IMR-90 (cell line): Measurements from ENCODE around the gene PAPPA. TPM values are rescaled to one million over a fixed set of nuclear protein-coding genes. Genes with fewer than 3 reads are reported as not detected.

ENCODE experiments used
- ATAC-seq: fragments of 200-7000 bp; cut with Tn5 transposase; 2 replicates; pipeline ENCODE4 v1.9.1; 2020; ENCODE audit warnings: low read depth, mild to moderate bottlenecking, moderate library complexity
- BruUV-seq: library from RNA; stranded (reverse); fragments of 400-500 nt; replicated peaks from 2 replicates; lab custom pipeline; 2021; lab: Mats Ljungman, UMichigan
- CTCF ChIA-PET: fragments of 300-600 bp; formaldehyde crosslinking; extraction: SDS; loops from one replicate; lab custom pipeline; 2021; ENCODE audit warnings: antibody characterized with exemption; lab: Yijun Ruan, JAX
- POLR2A ChIA-PET: fragments of 300-600 bp; sonication (Branson Sonifier 250); formaldehyde crosslinking; loops from one replicate; lab custom pipeline; 2022; ENCODE audit warnings: antibody characterized with exemption; ENCODE audit not compliant: unreplicated experiment; lab: Charles Lee
- DNase-seq: peaks from one replicate; pipeline ENCODE4 v3.0.0; 2013
- H2AFZ ChIP-seq: replicated peaks from 2 replicates; pipeline ENCODE3; 2013; ENCODE audit warnings: low read length, mild to moderate bottlenecking; ENCODE audit not compliant: poor library complexity
- H2AK5ac ChIP-seq: 2 replicates; pipeline ENCODE4 v1.6.1; 2013; ENCODE audit warnings: low read depth, low read length, inconsistent platforms
- H2AK9ac ChIP-seq: replicated peaks from 2 replicates; pipeline ENCODE3; 2013; ENCODE audit warnings: mild to moderate bottlenecking, low read depth, low read length, moderate library complexity; ENCODE audit not compliant: poor library complexity
- H2BK120ac ChIP-seq: 2 replicates; pipeline ENCODE4 v1.6.1; 2013; ENCODE audit warnings: low read depth, low read length, inconsistent platforms
- H2BK15ac ChIP-seq: 3 replicates; pipeline ENCODE4 v1.6.1; 2013; ENCODE audit warnings: low read depth, low read length, inconsistent platforms
- H2BK20ac ChIP-seq: 2 replicates; pipeline ENCODE4 v1.6.1; 2013; ENCODE audit warnings: low read depth, mild to moderate bottlenecking, inconsistent platforms, low read length, moderate library complexity
- H2BK5ac ChIP-seq: 2 replicates; pipeline ENCODE4 v1.6.1; 2013; ENCODE audit warnings: mild to moderate bottlenecking, low read depth, low read length, inconsistent platforms; ENCODE audit not compliant: poor library complexity, severe bottlenecking
- H3K14ac ChIP-seq: replicated peaks from 2 replicates; pipeline ENCODE4 v1.6.1; 2013; ENCODE audit warnings: low read depth, low read length, inconsistent platforms
- H3K18ac ChIP-seq: 2 replicates; pipeline ENCODE4 v1.6.1; 2013; ENCODE audit warnings: low read depth, low read length, control low read depth
- H3K23ac ChIP-seq: 2 replicates; pipeline ENCODE4 v1.6.1; 2013; ENCODE audit warnings: low read depth, low read length, inconsistent platforms
- H3K27ac ChIP-seq: 2 replicates; pipeline ENCODE4 v1.5.1; 2013; ENCODE audit warnings: mild to moderate bottlenecking, control low read depth, low read length; ENCODE audit not compliant: insufficient read depth
- H3K27me3 ChIP-seq: 2 replicates; pipeline ENCODE4 v1.6.1; 2013; ENCODE audit warnings: low read length; ENCODE audit not compliant: control insufficient read depth, insufficient read depth
- H3K36me3 ChIP-seq: 2 replicates; pipeline ENCODE4 v1.6.1; 2013; ENCODE audit warnings: low read length, mixed read lengths; ENCODE audit not compliant: control insufficient read depth, insufficient read depth
- H3K4ac ChIP-seq: 2 replicates; pipeline ENCODE4 v1.6.1; 2013; ENCODE audit warnings: low read depth, low read length, inconsistent platforms
- H3K4me1 ChIP-seq: 2 replicates; pipeline ENCODE4 v1.6.1; 2013; ENCODE audit warnings: low read length, mixed read lengths; ENCODE audit not compliant: control insufficient read depth, insufficient read depth
- H3K4me2 ChIP-seq: 2 replicates; pipeline ENCODE4 v1.6.1; 2013; ENCODE audit warnings: low read depth, mild to moderate bottlenecking, control low read depth, low read length, moderate library complexity
- H3K4me3 ChIP-seq: 2 replicates; pipeline ENCODE4 v1.5.1; 2013; ENCODE audit warnings: low read depth, mild to moderate bottlenecking, control low read depth, low read length, moderate library complexity; ENCODE audit not compliant: insufficient read depth
- H3K56ac ChIP-seq: 2 replicates; pipeline ENCODE4 v1.6.1; 2013; ENCODE audit warnings: low read length, inconsistent platforms; ENCODE audit not compliant: insufficient read depth; ENCODE audit errors: extremely low read depth
- H3K79me1 ChIP-seq, 2 experiments: 2 replicates each; pipeline ENCODE4 v1.6.1; 2013; ENCODE audit warnings: low read length in 2 of 2, inconsistent platforms in 1 of 2, low read depth in 1 of 2
- H3K9ac ChIP-seq: 2 replicates; pipeline ENCODE4 v1.6.1; 2013; ENCODE audit warnings: low read depth, low read length, control low read depth
- H3K9me1 ChIP-seq: 2 replicates; pipeline ENCODE4 v1.6.1; 2013; ENCODE audit warnings: low read length, inconsistent platforms; ENCODE audit not compliant: insufficient read depth
- H3K9me3 ChIP-seq: 2 replicates; pipeline ENCODE4 v1.6.1; 2013; ENCODE audit warnings: low read length; ENCODE audit not compliant: control insufficient read depth, insufficient read depth
- H4K20me1 ChIP-seq: 2 replicates; pipeline ENCODE4 v1.6.1; 2013; ENCODE audit warnings: low read length, inconsistent platforms; ENCODE audit not compliant: insufficient read depth
- H4K5ac ChIP-seq: 2 replicates; pipeline ENCODE4 v1.6.1; 2013; ENCODE audit warnings: mild to moderate bottlenecking, low read depth, low read length, control low read depth
- H4K8ac ChIP-seq, 2 experiments: 2 replicates each; pipeline ENCODE4 v1.6.1; 2013; ENCODE audit warnings: low read depth in 2 of 2, low read length in 2 of 2, control low read depth in 1 of 2, inconsistent platforms in 1 of 2
- H4K91ac ChIP-seq: 2 replicates; pipeline ENCODE4 v1.6.1; 2013; ENCODE audit warnings: low read depth, low read length, inconsistent platforms; ENCODE audit not compliant: insufficient read depth
- BHLHE40 ChIP-seq: fragments of 150-350 bp; IDR thresholded peaks from 2 replicates; pipeline ENCODE4 v1.6.1; 2016; ENCODE audit warnings: mild to moderate bottlenecking, low read depth, low read length
- CHD1 ChIP-seq: IDR thresholded peaks from 2 replicates; pipeline ENCODE4 v1.6.1; 2012; ENCODE audit warnings: low read depth, low read length, improper control_type of control experiment
- FOS ChIP-seq: fragments of 150-350 bp; IDR thresholded peaks from 2 replicates; pipeline ENCODE4 v1.6.1; 2016; ENCODE audit warnings: low read depth, low read length
- MAFK ChIP-seq: IDR thresholded peaks from 2 replicates; pipeline ENCODE4 v1.6.1; 2012; ENCODE audit warnings: low read depth, low read length, improper control_type of control experiment
- MXI1 ChIP-seq: IDR thresholded peaks from 2 replicates; pipeline ENCODE4 v1.6.1; 2012; ENCODE audit warnings: low read depth, mild to moderate bottlenecking, low read length, moderate library complexity, borderline replicate concordance
- NFE2L2 ChIP-seq: fragments of 150-350 bp; IDR thresholded peaks from 2 replicates; pipeline ENCODE4 v1.6.1; 2016; ENCODE audit warnings: low read depth, mild to moderate bottlenecking, low read length
- POLR2A ChIP-seq: IDR thresholded peaks from 2 replicates; pipeline ENCODE4 v1.6.1; 2012; ENCODE audit warnings: mild to moderate bottlenecking, low read depth, low read length
- RAD21 ChIP-seq: IDR thresholded peaks from 2 replicates; pipeline ENCODE4 v1.6.1; 2012; ENCODE audit warnings: low read length, improper control_type of control experiment
- RCOR1 ChIP-seq: IDR thresholded peaks from 2 replicates; pipeline ENCODE4 v1.6.1; 2012; ENCODE audit warnings: mild to moderate bottlenecking, low read length, improper control_type of control experiment; ENCODE audit not compliant: insufficient replicate concordance
- RFX5 ChIP-seq: IDR thresholded peaks from 2 replicates; pipeline ENCODE4 v1.8.0; 2012; ENCODE audit warnings: low read depth, mild to moderate bottlenecking, low read length, moderate library complexity
- SMC3 ChIP-seq: fragments of 150-350 bp; IDR thresholded peaks from 2 replicates; pipeline ENCODE4 v1.6.1; 2016; ENCODE audit warnings: low read depth, mild to moderate bottlenecking, antibody characterized with exemption, low read length, moderate library complexity
- WGBS, 2 experiments: methylation state at CpG; one replicate each; pipeline versions ENCODE4 v1.1.5 to v1.1.7; 2013; ENCODE audit warnings: missing lambda C conversion rate in 2 of 2; ENCODE audit not compliant: insufficient read length in 1 of 2; ENCODE audit errors: extremely low coverage in 2 of 2; 5-methylcytosine and 5-hydroxymethylcytosine counted together
- dilution Hi-C: fragments of 300-500 bp; cut with HindIII; formaldehyde crosslinking; loops from one replicate; pipeline ENCODE4 v1.14.3; 2018; ENCODE audit warnings: low sequenced_read_pairs; ENCODE audit not compliant: unreplicated experiment
- in situ Hi-C: fragments of 300-500 bp; cut with MboI; formaldehyde crosslinking; loops from 3 replicates; pipeline ENCODE4 v1.14.3; 2019; ENCODE audit warnings: low sequenced_read_pairs, inconsistent platforms, mixed read lengths
- intact Hi-C: fragments of 100-400 bp; cut with micrococcal nuclease; formaldehyde crosslinking; loops from 2 replicates; pipeline ENCODE4 v1.10.0; 2022
- polyA plus RNA-seq, 3 experiments: library from polyadenylated mRNA; depleted of rRNA; stranded (reverse); fragments of >200 nt; gene quantifications; 2 replicates each; pipeline ENCODE4 v1.2.3, GENCODE V29; 2012; ENCODE audit warnings: low replicate concordance in 1 of 3
- total RNA-seq: library from RNA; depleted of rRNA; stranded (reverse); fragments of >200 nt; gene quantifications from 2 replicates; pipeline ENCODE4 v1.2.3, GENCODE V29; 2012
- TF ChIP-seq, protein P1 (sequence below): fragments of 150-350 bp; IDR thresholded peaks from 2 replicates; pipeline ENCODE4 v1.6.1; 2017; ENCODE audit warnings: mild to moderate bottlenecking, antibody characterized with exemption, low read length, low read depth
- TF ChIP-seq, protein P2 (sequence below): conservative IDR thresholded peaks from 2 replicates; pipeline ENCODE4 v1.5.1; 2012; ENCODE audit warnings: mild to moderate bottlenecking, low read depth, low read length, improper control_type of control experiment

Gene PAPPA
- total and polyA plus RNA-seq, 2 of the 4 experiments (the other 2 are of a cell fraction): 8.3 to 12.4 TPM

DNA sequence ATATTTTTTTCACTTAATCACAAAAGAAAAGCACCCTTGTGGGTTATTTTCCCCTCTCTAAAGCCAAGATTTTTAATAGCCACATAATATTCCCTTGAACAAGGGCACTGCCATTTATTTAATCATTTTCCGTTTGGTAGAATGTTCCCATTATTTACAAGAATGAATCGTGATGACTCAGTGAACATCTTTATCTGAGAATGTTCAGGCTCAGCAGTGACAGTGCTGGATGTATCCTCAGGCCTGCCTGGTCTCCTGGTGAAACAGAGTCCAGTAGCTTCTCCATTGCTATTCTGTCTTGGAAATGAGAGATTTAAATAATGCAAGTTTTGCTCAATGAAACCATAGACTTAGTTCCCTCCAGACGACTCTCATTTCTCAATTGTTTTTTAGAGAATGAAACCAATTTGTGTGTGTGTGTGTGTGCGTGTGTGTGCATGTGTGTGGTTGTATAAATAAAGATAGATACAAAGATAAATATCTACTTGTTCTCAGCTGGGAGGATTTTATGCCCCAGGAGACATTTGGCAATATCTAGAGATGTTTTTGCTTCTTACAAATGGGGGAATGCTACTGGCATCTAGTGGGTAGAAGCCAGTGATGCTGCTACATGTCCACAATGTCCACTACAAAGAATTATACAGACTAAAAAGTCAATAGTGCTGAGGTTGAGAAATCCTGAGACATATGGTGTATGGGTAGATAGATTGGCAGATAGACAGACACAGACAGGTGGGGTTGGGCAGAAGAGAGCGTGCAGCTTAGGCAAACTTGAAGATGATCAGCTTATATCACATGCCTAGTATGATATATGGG, 55.0 kb downstream of the PAPPA start (continued):
- TF ChIP-seq FOS (0 out of 2 replicates have a peak, but pooled peaks have one; percentile 49), BHLHE40 (no peak), NFE2L2 (no peak)

DNA sequence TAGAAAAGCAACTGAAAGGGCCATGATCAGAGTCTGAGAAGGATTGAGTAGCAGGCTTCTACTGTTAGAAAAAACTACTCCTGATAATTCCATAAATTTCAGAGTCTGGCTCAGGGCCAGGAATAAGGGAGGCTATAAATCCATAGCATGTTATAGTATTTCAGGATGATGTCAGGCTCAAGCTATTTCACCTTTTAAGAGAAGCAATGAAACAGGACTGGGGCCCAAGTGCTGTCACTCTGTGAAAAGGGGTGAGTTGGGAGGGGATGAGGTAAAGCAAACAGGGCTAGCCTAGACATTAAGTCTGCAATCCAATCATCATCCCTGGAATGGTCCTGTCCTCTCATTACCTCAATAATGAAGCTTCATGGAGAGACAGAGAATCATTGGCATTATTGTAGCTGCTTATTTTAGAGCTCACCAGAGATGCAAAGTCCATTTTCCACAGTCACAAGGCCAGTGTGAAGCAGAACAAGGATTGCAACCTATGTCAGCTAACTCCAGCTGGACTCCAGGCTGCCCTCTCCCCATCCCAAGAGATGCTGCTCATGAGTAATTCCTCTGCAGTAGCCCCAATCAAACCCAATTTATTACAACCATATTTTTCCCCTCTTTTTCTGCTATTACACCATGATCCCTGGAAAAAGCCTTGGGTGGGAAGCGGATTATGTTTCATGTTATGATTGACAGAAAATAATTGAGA, 56.0 kb downstream of the PAPPA start:
- DNase-seq (no peak), ATAC-seq (no peak)
- Histone ChIP-seq H3K27ac (no peak overlapping the region), H3K4me2 (no peak overlapping the region), H3K79me1 (peaks cover 16 to 21% of the 10 kb centered on the region in 2 experiments), H3K9me3 (no peaks in the 10 kb centered on the region), H3K23ac (0 out of 2 replicates have a peak overlapping the region, but pooled peaks have one; percentile 0), H2BK15ac (no peak overlapping the region), H3K4me3 (no peak overlapping the region), H3K9ac (no peak overlapping the region), H3K36me3 (peaks cover 67% of the 10 kb centered on the region), H4K91ac (no peak overlapping the region), H4K8ac (no peak overlapping the region), H2AK9ac (no peak overlapping the region), H4K5ac (no peak overlapping the region), H3K4ac (no peak overlapping the region), H3K27me3 (no peaks in the 10 kb centered on the region), H4K20me1 (peaks cover 7% of the 10 kb centered on the region; the same call in 1 of the 2 replicates), H3K14ac (no peak overlapping the region), H2BK20ac (no peak overlapping the region), H3K4me1 (peaks cover 2% of the 10 kb centered on the region; the same call in 1 of the 2 replicates), H2AK5ac (no peak overlapping the region), H3K9me1 (peaks cover 4% of the 10 kb centered on the region; the same call in 1 of the 2 replicates), H3K56ac (no peak overlapping the region), H2AFZ (no peak overlapping the region), H2BK120ac (no peak overlapping the region), H2BK5ac (no peak overlapping the region), H3K18ac (peak overlapping the region; percentile 17)
- ChIA-PET CTCF (interaction anchor here (0.9 to 1.5 kb wide), 3 partner anchors 26 to 616 kb away, joined by 3 to 8 read pairs (median 4); no protein-coding TSS in a partner anchor), POLR2A (no interaction called here)
- WGBS, 2 experiments: no CpG with 5 or more reads among the region's 1 CpG
- in situ Hi-C loops: no loop called here
- dilution Hi-C loops: no loop called here
- intact Hi-C loops: loop anchor here (1.0 to 2.0 kb wide), 2 partner anchors 53 to 616 kb away; no protein-coding TSS in a partner anchor
- no TSS peak for BruUV-seq
- TF ChIP-seq RFX5 (no peak), BHLHE40 (no peak), CHD1 (no peak), RAD21 (no peak), FOS (no peak), MAFK (no peak), SMC3 (no peak), MXI1 (no peak), RCOR1 (no peak), POLR2A (no peak)
- TF ChIP-seq, protein P1, sequence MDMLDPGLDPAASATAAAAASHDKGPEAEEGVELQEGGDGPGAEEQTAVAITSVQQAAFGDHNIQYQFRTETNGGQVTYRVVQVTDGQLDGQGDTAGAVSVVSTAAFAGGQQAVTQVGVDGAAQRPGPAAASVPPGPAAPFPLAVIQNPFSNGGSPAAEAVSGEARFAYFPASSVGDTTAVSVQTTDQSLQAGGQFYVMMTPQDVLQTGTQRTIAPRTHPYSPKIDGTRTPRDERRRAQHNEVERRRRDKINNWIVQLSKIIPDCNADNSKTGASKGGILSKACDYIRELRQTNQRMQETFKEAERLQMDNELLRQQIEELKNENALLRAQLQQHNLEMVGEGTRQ: no peak
- TF ChIP-seq, protein P2, sequence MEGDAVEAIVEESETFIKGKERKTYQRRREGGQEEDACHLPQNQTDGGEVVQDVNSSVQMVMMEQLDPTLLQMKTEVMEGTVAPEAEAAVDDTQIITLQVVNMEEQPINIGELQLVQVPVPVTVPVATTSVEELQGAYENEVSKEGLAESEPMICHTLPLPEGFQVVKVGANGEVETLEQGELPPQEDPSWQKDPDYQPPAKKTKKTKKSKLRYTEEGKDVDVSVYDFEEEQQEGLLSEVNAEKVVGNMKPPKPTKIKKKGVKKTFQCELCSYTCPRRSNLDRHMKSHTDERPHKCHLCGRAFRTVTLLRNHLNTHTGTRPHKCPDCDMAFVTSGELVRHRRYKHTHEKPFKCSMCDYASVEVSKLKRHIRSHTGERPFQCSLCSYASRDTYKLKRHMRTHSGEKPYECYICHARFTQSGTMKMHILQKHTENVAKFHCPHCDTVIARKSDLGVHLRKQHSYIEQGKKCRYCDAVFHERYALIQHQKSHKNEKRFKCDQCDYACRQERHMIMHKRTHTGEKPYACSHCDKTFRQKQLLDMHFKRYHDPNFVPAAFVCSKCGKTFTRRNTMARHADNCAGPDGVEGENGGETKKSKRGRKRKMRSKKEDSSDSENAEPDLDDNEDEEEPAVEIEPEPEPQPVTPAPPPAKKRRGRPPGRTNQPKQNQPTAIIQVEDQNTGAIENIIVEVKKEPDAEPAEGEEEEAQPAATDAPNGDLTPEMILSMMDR: no peak
